ENCODE data around the gene DENND4B. TPM values are rescaled to one million over a fixed set of nuclear protein-coding genes. Genes with fewer than 3 reads are reported as not detected.

Gene DENND4B
- total and polyA plus RNA-seq, 9 of the 15 experiments (the other 6 are each of a cell fraction or from before 2014, with no cell fraction given) = 9.5 to 80.5 (median 23.1) TPM

- TF ChIP-seq MYC (IDR thresholded peaks at IDR 0.05; ENCODE audit: low read depth, low read length) (peak; percentile 59), MYC (CRISPR knock-in tag; IDR thresholded peaks at IDR 0.05; ENCODE audit: borderline replicate concordance, low read depth) (no peak), NCOA2 (IDR thresholded peaks at IDR 0.05; ENCODE audit: partially characterized antibody in 2 of 2) (no peak), PTTG1 (tag; IDR thresholded peaks at IDR 0.05; ENCODE audit: low read depth) (no peak), KDM4B (IDR thresholded peaks at IDR 0.05; ENCODE audit: borderline replicate concordance in 2 of 2, low read depth in 1 of 2) (peak in 1 of 2 experiments; percentile 73; a peak in 1 of 4 replicates), BHLHE40 (IDR thresholded peaks at IDR 0.05; ENCODE audit: low read length) (no peak), KDM5B (IDR thresholded peaks at IDR 0.05; ENCODE audit: insufficient replicate concordance, low read depth, low read length) (peak; percentile 52), ZNF561 (CRISPR knock-in tag; conservative IDR thresholded peaks at IDR 0.05) (no peak), HCFC1 (IDR thresholded peaks at IDR 0.05; ENCODE audit: low read depth, low read length) (peak; percentile 40; the same call in 1 of the 2 replicates), SIRT6 (IDR thresholded peaks at IDR 0.05; ENCODE audit: low read depth, low read length) (no peak), TEAD4 (IDR thresholded peaks at IDR 0.05; ENCODE audit: low read length) (no peak), TEAD4 (CRISPR knock-in tag; IDR thresholded peaks at IDR 0.05; ENCODE audit: borderline replicate concordance) (peak; percentile 4; the same call in 1 of the 2 replicates)
Measured at GRCh38 chr1:153922076-153922971, 24.2 kb downstream of the DENND4B start (continued).

Measured in K562 (cell line).